Neural crest cell (in vitro differentiated cells): ENCODE results near the gene COL25A1. TPM values are rescaled to one million over a fixed set of nuclear protein-coding genes. Genes with fewer than 3 reads are reported as not detected.
A peak's percentile ranks its signal among the peaks of the same experiment; 100 is the strongest.

Experiments used
- DNase-seq: peaks from one replicate; pipeline ENCODE4 v3.0.0; 2021; ENCODE audit warnings: low read depth, mixed read lengths, low spot score
- H3K27ac Mint-ChIP-seq: one replicate; pipeline ENCODE4 v1.8.0; 2021; ENCODE audit warnings: mild to moderate bottlenecking, mixed read lengths; ENCODE audit not compliant: unreplicated experiment
- H3K27me3 Mint-ChIP-seq: 2 replicates; pipeline ENCODE4 v1.8.0; 2021; ENCODE audit warnings: low read depth, mild to moderate bottlenecking, mixed read lengths
- H3K36me3 Mint-ChIP-seq: 2 replicates; pipeline ENCODE4 v1.8.0; 2021; ENCODE audit warnings: low read depth, mild to moderate bottlenecking, mixed read lengths
- H3K4me1 Mint-ChIP-seq: 2 replicates; pipeline ENCODE4 v1.8.0; 2021; ENCODE audit warnings: mixed read lengths
- H3K4me3 Mint-ChIP-seq: one replicate; pipeline ENCODE4 v1.8.0; 2021; ENCODE audit warnings: mild to moderate bottlenecking, mixed read lengths
- H3K9me3 Mint-ChIP-seq: 2 replicates; pipeline ENCODE4 v1.8.0; 2021; ENCODE audit warnings: mixed read lengths
- total RNA-seq: library from RNA; stranded (reverse); gene quantifications from 2 replicates; pipeline ENCODE4 v1.2.1, GENCODE V29; 2021
- TF ChIP-seq, protein P1 (sequence below): fragments of 200-600 bp; sonication (generic); conservative IDR thresholded peaks from 2 replicates; pipeline ENCODE4 v1.5.0; 2021; ENCODE audit warnings: antibody characterized with exemption, mild to moderate bottlenecking

Gene COL25A1
- total RNA-seq, 1 donor from 2014 or later = 39.3 TPM

- H3K4me3 Mint-ChIP-seq = no peak overlapping the region
- H3K4me1 Mint-ChIP-seq = peaks cover 14% of the 10 kb centered on the region
- H3K9me3 Mint-ChIP-seq = no peaks in the 10 kb centered on the region
- TF ChIP-seq, protein P1, sequence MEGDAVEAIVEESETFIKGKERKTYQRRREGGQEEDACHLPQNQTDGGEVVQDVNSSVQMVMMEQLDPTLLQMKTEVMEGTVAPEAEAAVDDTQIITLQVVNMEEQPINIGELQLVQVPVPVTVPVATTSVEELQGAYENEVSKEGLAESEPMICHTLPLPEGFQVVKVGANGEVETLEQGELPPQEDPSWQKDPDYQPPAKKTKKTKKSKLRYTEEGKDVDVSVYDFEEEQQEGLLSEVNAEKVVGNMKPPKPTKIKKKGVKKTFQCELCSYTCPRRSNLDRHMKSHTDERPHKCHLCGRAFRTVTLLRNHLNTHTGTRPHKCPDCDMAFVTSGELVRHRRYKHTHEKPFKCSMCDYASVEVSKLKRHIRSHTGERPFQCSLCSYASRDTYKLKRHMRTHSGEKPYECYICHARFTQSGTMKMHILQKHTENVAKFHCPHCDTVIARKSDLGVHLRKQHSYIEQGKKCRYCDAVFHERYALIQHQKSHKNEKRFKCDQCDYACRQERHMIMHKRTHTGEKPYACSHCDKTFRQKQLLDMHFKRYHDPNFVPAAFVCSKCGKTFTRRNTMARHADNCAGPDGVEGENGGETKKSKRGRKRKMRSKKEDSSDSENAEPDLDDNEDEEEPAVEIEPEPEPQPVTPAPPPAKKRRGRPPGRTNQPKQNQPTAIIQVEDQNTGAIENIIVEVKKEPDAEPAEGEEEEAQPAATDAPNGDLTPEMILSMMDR = no peak
- no peak for DNase-seq
- no peaks in the 10 kb centered on the region for H3K27me3 Mint-ChIP-seq
- H3K36me3 Mint-ChIP-seq = no peaks in the 10 kb centered on the region
- H3K27ac Mint-ChIP-seq = no peak overlapping the region
Measured at GRCh38 chr4:109214622-109215301, 87.7 kb downstream of the COL25A1 start.

DNA sequence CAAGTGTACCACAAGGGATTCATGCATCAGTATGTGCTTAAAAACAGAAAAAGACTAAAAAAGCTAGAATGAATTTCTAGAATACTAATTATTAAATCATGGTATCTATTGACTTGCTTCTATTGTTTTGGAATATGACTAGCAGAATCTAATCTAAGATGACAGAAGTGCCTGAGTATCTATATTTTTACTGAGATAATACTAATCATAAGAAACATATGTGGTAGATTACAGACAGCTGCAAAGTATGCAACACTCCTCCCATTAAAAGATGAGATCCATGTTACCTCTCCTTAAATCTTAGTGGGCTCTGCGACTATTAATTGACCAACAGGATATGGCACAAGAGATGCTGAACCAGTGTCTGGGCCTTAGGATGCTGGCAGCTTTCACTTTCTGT, 89.4 kb downstream of the COL25A1 start:
- Mint-ChIP-seq H3K9me3 (no peaks in the 10 kb centered on the region), H3K4me1 (peaks cover 2% of the 10 kb centered on the region), H3K36me3 (no peaks in the 10 kb centered on the region), H3K4me3 (no peak overlapping the region), H3K27ac (no peak overlapping the region), H3K27me3 (no peaks in the 10 kb centered on the region)
- TF ChIP-seq, protein P1 = no peak
- DNase-seq = no peak

- Mint-ChIP-seq H3K27ac (no peak overlapping the region), H3K9me3 (no peaks in the 10 kb centered on the region), H3K36me3 (no peaks in the 10 kb centered on the region), H3K27me3 (no peaks in the 10 kb centered on the region), H3K4me3 (no peak overlapping the region), H3K4me1 (peaks cover 13% of the 10 kb centered on the region)
- no peak for DNase-seq
- TF ChIP-seq, protein P1 = no peak
Measured at GRCh38 chr4:109211671-109212070, 90.8 kb downstream of the COL25A1 start.

GRCh38 chr4:109209647-109210046, 92.8 kb downstream of the COL25A1 start:
- H3K4me3 Mint-ChIP-seq = no peak overlapping the region
- TF ChIP-seq, protein P1 = no peak
- no peaks in the 10 kb centered on the region for H3K27me3 Mint-ChIP-seq
- no peak for DNase-seq
- peaks cover 28% of the 10 kb centered on the region for H3K4me1 Mint-ChIP-seq
- no peaks in the 10 kb centered on the region for H3K36me3 Mint-ChIP-seq
- peak overlapping the region; percentile 48 for H3K27ac Mint-ChIP-seq
- H3K9me3 Mint-ChIP-seq = no peaks in the 10 kb centered on the region

GRCh38 chr4:109207898-109208297, 94.6 kb downstream of the COL25A1 start:
- Mint-ChIP-seq H3K4me3 (no peak overlapping the region), H3K9me3 (no peaks in the 10 kb centered on the region), H3K4me1 (peaks cover 33% of the 10 kb centered on the region), H3K36me3 (no peaks in the 10 kb centered on the region), H3K27me3 (no peaks in the 10 kb centered on the region), H3K27ac (no peak overlapping the region)
- DNase-seq = no peak
- TF ChIP-seq, protein P1 = no peak
